GM19395 (cell line): ENCODE data around the gene PTGFRN.

Experiments
- ATAC-seq: cut with Tn5 transposase; IDR thresholded peaks from one replicate; pipeline ENCODE4 v1.9.1; 2021; ENCODE audit warnings: mild to moderate bottlenecking, moderate library complexity; ENCODE audit not compliant: unreplicated experiment

PTGFRN gene

GRCh38 chr1:116940814-116941599 lies 31.3 kb downstream of the PTGFRN start:
- ATAC-seq = no peak

- no peak for ATAC-seq
Observed at GRCh38 chr1:116941670-116942069, 32.0 kb downstream of the PTGFRN start.

- ATAC-seq = no peak
Observed at GRCh38 chr1:116942344-116942743, 32.6 kb downstream of the PTGFRN start.

- no peak for ATAC-seq
Observed at GRCh38 chr1:116943438-116943837, 33.7 kb downstream of the PTGFRN start.

- ATAC-seq = no peak
Observed at GRCh38 chr1:116944613-116945012, 34.9 kb downstream of the PTGFRN start.

- ATAC-seq = no peak
Observed at GRCh38 chr1:116945421-116945820, 35.7 kb downstream of the PTGFRN start.

GRCh38 chr1:116945996-116946395 lies 36.3 kb downstream of the PTGFRN start:
- ATAC-seq = no peak

- ATAC-seq = no peak
Observed at GRCh38 chr1:116947092-116947860, 37.6 kb downstream of the PTGFRN start.

- no peak for ATAC-seq
Observed at GRCh38 chr1:116948046-116948445, 38.3 kb downstream of the PTGFRN start.

- no peak for ATAC-seq
Observed at GRCh38 chr1:116948642-116949041, 38.9 kb downstream of the PTGFRN start.

- ATAC-seq = no peak
Observed at GRCh38 chr1:116949213-116949985, 39.7 kb downstream of the PTGFRN start.

- ATAC-seq = no peak
Observed at GRCh38 chr1:116950517-116951199, 40.9 kb downstream of the PTGFRN start.

- no peak for ATAC-seq
Observed at GRCh38 chr1:116951200-116951935, 41.7 kb downstream of the PTGFRN start.

- no peak for ATAC-seq
Observed at GRCh38 chr1:116952738-116953275, 43.1 kb downstream of the PTGFRN start.

- ATAC-seq = no peak
Observed at GRCh38 chr1:116954440-116954839, 44.7 kb downstream of the PTGFRN start.

GRCh38 chr1:116956378-116956777 lies 46.7 kb downstream of the PTGFRN start:
- no peak for ATAC-seq

- no peak for ATAC-seq
Observed at GRCh38 chr1:116957646-116958045, 47.9 kb downstream of the PTGFRN start.

- ATAC-seq = no peak
Observed at GRCh38 chr1:116958110-116958509, 48.4 kb downstream of the PTGFRN start.

- no peak for ATAC-seq
Observed at GRCh38 chr1:116958977-116959376, 49.3 kb downstream of the PTGFRN start.

GRCh38 chr1:116961606-116962005 lies 51.9 kb downstream of the PTGFRN start:
- no peak for ATAC-seq
